ENCODE measurements around the gene DPM3.
"Not testable (repeated sequence)": the region's sequence is repeated elsewhere in the genome, so short reads cannot be mapped to it uniquely, and the experiment has no call there.

DPM3 gene

GRCh38 chr1:155122308-155122707, 18.0 kb downstream of the DPM3 start:
- H3K27ac ChIP-seq, result no peak overlapping the region
- H3K27me3 ChIP-seq, result peaks cover 51% of the 10 kb centered on the region
- peaks cover 10% of the 10 kb centered on the region in 2 experiments for H3K4me1 ChIP-seq (ENCODE audit: control insufficient read depth in 1 of 2, insufficient read depth in 1 of 2, low read depth in 1 of 2, low read length in 1 of 2)
- H3K36me3 ChIP-seq, result no peaks in the 10 kb centered on the region
- H3K9me3 ChIP-seq, result no peaks in the 10 kb centered on the region
- no peak for TF ChIP-seq CTCF (IDR thresholded peaks at IDR 0.05)
- no peak overlapping the region for H3K4me3 ChIP-seq (ENCODE audit: low read depth in 1 of 2, low read length in 1 of 2)

- TF ChIP-seq CTCF (IDR thresholded peaks at IDR 0.05), result no peak
- no peaks in the 10 kb centered on the region for H3K36me3 ChIP-seq
Measured at GRCh38 chr1:155121249-155121648, 19.1 kb downstream of the DPM3 start.

DNA sequence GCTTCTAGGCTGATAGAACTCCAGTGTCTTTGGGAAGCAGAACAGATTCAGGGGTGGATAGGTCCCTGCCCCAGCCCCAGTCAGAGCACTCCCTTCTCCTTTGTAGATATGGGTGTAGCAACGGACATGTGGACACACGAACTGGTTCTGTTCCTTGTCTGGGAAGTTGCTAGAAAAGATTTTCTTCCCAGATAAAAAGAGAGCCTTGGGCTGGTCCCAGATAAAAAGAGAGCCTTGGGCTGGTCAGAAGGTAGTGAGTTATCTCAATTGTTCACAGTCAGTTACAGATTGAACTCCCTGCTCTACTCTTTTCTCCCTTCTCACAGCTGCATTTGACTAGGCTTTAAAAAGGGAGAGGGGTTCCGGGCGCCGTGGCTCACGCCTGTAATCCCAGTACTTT, 20.1 kb downstream of the DPM3 start:
- Histone ChIP-seq H3K27ac (no peak overlapping the region), H3K4me3 (ENCODE audit: low read depth in 1 of 2, low read length in 1 of 2) (no peak overlapping the region), H3K4me1 (ENCODE audit: control insufficient read depth in 1 of 2, insufficient read depth in 1 of 2, low read depth in 1 of 2, low read length in 1 of 2) (no peaks in the 10 kb centered on the region), H3K36me3 (no peaks in the 10 kb centered on the region), H3K27me3 (peaks cover 30% of the 10 kb centered on the region), H3K9me3 (no peaks in the 10 kb centered on the region)
- no peak for TF ChIP-seq CTCF (IDR thresholded peaks at IDR 0.05)

More at GRCh38 chr1:155121249-155121648, 19.1 kb downstream of the DPM3 start:
- H3K27ac ChIP-seq, result no peak overlapping the region
- no peak overlapping the region for H3K4me3 ChIP-seq (ENCODE audit: low read depth in 1 of 2, low read length in 1 of 2)
- H3K4me1 ChIP-seq (ENCODE audit: control insufficient read depth in 1 of 2, insufficient read depth in 1 of 2, low read depth in 1 of 2, low read length in 1 of 2), result no peaks in the 10 kb centered on the region
- H3K9me3 ChIP-seq, result no peaks in the 10 kb centered on the region
- peaks cover 40% of the 10 kb centered on the region for H3K27me3 ChIP-seq

DNA sequence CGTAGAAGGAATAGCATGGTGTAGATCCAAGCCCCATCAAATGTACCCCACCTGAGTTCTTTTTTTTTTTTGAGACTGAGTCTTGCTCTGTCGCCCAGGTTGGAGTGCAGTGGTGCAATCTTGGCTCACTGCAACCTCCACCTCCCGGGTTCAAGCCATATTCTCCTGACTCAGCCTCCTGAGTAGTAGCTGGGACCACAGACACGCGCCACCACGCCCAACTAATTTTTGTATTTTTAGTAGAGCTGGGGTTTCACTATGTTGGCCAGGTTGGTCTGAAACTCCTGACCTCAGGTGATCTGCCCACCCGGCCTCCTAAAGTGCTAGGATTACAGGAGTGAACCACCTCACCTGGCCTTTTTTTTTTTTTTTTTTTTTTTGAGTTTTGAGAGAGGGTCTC, 22.2 kb downstream of the DPM3 start:
- not testable (repeated sequence) for H3K36me3 ChIP-seq
- peaks cover 12% of the 10 kb centered on the region for H3K27me3 ChIP-seq

DNA sequence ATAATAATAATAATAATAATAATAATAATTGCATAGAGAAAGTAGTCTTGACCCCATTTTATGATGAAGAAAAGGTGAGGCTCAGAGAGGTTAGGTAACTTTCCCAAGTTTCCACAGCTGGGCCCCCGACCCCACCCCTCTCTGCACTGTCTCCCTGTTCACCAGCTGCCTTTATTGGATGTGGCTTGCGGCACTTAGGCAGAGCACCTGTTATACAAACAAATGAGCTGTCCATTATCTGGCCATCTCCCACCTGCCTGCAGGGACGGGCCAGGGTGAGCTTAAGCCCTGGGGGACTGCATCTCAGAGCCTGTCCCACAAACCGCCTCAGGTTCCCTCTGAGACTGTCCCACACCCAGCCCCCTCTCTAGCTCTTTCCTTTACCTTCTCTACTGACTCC, 22.7 kb downstream of the DPM3 start:
- Histone ChIP-seq H3K27ac (no peak overlapping the region), H3K27me3 (peaks cover 12% of the 10 kb centered on the region), H3K4me1 (ENCODE audit: control insufficient read depth in 1 of 2, insufficient read depth in 1 of 2, low read depth in 1 of 2, low read length in 1 of 2) (no peaks in the 10 kb centered on the region), H3K9me3 (no peaks in the 10 kb centered on the region), H3K36me3 (no peaks in the 10 kb centered on the region), H3K4me3 (ENCODE audit: low read depth in 1 of 2, low read length in 1 of 2) (no peak overlapping the region)
- TF ChIP-seq CTCF (IDR thresholded peaks at IDR 0.05), result no peak

More for the DNA sequence above, 22.2 kb downstream of the DPM3 start:
- H3K9me3 ChIP-seq; H3K27ac ChIP-seq; H3K4me3 ChIP-seq (ENCODE audit: low read depth in 1 of 2, low read length in 1 of 2); H3K4me1 ChIP-seq (ENCODE audit: control insufficient read depth in 1 of 2, insufficient read depth in 1 of 2, low read depth in 1 of 2, low read length in 1 of 2): not testable (repeated sequence)

DNA sequence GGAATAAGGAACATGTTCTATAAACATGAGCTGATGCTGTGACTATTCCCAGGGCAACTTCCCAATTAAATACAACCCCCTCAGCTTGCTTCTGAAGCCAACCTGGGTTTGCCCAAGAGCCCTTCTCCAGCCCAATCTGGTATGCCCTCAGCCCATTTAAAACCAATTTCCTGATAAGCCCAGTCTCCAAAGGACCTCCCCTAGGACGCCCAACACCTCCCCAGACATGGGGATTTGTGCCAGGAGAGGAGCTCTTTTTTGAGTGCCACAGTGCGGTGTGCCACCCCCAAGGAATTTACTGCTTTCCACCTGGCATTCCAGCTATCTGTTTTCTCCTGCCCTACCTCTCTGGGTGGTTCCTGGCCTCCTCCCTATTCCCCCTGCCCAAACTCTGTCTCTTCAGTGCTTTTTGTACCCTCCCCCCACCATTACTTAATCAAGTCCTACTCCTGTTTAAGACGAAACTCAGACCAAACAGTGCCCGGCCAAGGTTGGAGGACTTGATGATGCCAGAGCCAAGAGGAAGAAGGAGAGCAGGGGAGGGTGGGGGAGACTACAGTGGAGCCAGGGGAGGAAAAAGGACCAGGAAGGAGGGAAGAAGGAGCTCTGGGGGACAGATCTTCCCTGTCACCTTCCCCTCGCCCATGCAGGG, 24.1 kb downstream of the DPM3 start:
- Histone ChIP-seq H3K36me3 (no peaks in the 10 kb centered on the region), H3K4me1 (ENCODE audit: control insufficient read depth in 1 of 2, insufficient read depth in 1 of 2, low read depth in 1 of 2, low read length in 1 of 2) (no peaks in the 10 kb centered on the region), H3K27me3 (peaks cover 12% of the 10 kb centered on the region), H3K9me3 (no peaks in the 10 kb centered on the region), H3K4me3 (ENCODE audit: low read depth in 1 of 2, low read length in 1 of 2) (no peak overlapping the region), H3K27ac (no peak overlapping the region)
- TF ChIP-seq CTCF (IDR thresholded peaks at IDR 0.05), result no peak

Measured in neutrophil (primary cell).